GM12865 (cell line): ENCODE data around the gene AP4B1.

Experiments used
- DNase-seq: peaks from one replicate; pipeline ENCODE4 v3.0.0; 2010; ENCODE audit warnings: low read depth
- H3K4me3 ChIP-seq: 2 replicates; pipeline ENCODE4 v1.5.1; 2011; ENCODE audit warnings: mild to moderate bottlenecking, low read depth, low read length, control low read depth
- TF ChIP-seq, protein P1 (sequence below): IDR thresholded peaks from 2 replicates; pipeline ENCODE4 v1.5.1; 2011; ENCODE audit warnings: low read length, control low read depth, low read depth, inconsistent platforms; ENCODE audit not compliant: insufficient read depth; ENCODE audit errors: missing control alignments

The AP4B1 gene

DNA sequence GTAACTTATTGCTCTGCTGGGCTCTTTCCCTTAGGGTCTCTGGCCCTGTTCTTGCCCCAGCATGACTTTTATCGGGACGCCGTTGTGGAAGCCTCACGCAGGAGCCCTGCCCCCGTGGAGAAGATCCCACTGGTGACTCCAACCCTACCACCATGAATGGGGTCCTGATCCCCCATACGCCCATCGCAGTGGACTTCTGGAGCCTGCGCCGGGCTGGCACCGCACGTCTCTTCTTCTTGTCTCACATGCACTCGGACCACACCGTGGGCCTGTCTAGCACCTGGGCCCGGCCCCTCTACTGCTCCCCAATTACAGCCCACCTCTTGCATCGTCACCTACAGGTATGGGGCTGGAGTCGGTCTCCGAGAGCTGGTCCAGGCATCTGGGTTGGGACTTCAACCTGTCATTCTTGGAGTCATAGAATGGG lies 849 bp upstream of the AP4B1 start:
- TF ChIP-seq, protein P1, sequence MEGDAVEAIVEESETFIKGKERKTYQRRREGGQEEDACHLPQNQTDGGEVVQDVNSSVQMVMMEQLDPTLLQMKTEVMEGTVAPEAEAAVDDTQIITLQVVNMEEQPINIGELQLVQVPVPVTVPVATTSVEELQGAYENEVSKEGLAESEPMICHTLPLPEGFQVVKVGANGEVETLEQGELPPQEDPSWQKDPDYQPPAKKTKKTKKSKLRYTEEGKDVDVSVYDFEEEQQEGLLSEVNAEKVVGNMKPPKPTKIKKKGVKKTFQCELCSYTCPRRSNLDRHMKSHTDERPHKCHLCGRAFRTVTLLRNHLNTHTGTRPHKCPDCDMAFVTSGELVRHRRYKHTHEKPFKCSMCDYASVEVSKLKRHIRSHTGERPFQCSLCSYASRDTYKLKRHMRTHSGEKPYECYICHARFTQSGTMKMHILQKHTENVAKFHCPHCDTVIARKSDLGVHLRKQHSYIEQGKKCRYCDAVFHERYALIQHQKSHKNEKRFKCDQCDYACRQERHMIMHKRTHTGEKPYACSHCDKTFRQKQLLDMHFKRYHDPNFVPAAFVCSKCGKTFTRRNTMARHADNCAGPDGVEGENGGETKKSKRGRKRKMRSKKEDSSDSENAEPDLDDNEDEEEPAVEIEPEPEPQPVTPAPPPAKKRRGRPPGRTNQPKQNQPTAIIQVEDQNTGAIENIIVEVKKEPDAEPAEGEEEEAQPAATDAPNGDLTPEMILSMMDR = no peak
- H3K4me3 ChIP-seq = peak overlapping the region; percentile 72
- DNase-seq = peak; percentile 50

- H3K4me3 ChIP-seq = peak overlapping the region; percentile 96
- no peak for DNase-seq
- TF ChIP-seq, protein P1 = no peak
These were observed 316 bp downstream of the AP4B1 start for GRCh38 chr1:113904293-113904673.

DNA sequence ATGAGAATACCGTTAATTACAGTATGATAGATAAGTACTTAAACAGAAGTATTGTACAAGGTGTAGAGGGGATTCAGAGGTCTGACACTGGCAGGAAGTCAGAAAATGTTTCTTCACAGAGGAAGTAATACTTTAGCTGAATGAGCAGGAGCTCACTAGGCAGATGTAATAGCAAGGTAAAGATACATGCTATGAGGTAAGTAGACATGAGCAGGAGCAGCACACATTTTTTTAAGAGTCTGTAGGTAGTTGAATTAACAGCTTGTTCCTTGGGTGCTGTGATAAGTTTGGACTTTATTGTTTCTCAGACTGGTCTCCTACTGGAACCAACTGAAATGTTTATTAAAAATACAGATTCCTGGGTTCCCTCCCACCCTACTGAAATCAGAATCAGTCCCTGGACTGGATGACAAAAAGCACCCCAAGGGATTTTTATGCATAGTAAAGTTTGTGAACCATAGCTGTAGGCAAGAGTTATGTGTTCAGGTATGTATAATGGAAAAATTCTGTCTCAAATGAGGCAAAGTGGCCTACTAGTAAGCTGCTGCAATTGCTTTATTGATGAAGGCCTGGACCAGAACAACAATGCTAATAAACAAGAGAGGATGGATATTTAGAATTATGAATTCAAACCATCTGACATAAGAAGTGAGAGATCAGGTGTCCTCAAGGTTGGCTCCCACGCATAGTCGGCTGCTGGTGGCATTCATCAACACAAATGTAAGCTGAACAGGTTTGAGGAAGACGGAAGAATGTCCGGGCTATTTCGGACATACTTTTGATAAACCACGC lies 902 bp downstream of the AP4B1 start:
- TF ChIP-seq, protein P1 = no peak
- peak; percentile 44 for DNase-seq
- H3K4me3 ChIP-seq = peak overlapping the region; percentile 96

DNA sequence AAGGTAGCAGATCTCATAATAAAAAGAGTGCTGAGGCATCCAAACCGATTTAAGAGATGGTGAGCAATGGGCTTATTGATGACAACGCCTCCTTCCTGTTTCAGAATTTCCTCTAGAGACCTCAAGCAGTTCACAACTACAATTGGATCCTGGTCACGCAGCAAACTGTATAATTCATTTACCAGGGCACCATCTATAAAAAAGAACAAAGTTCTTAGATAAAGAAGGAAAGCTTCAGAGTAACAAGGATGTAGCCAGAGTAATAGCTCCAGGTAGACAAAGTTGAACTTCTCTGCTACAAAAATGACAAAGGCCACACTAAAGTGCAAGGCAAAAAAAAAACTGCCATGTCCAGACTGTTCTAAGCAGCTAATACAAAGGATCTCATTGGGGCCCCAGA lies 3.4 kb downstream of the AP4B1 start:
- TF ChIP-seq, protein P1 = no peak
- DNase-seq = no peak
- no peak overlapping the region for H3K4me3 ChIP-seq

GRCh38 chr1:113899111-113899510 lies 5.5 kb downstream of the AP4B1 start:
- H3K4me3 ChIP-seq = no peak overlapping the region
- TF ChIP-seq, protein P1 = no peak
- DNase-seq = no peak

DNA sequence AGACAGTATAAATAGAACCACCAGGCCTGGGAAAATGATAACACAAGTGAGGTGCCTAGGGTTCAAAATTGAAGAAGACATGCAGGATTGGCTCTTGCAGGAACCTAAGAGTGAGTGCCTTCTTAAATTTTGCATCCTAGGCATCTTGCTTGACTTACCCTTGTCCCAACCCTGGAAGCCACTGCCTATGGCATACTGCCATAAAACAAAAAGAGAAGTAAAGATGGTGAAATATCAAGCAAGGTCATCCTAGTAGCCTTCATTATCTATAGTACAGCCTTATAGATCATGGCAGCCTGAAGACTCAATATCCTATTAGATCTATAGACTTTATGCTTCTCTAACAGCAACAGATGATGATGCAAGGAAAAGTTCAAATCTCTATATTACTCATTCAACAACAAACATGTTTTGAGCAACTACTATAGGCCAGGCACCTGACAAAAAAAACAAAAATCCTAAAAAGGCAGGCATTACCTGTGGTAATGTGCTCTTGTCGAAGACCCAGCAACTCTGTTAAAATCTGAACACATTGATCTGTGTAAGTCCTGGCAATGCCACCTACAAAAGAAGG lies 6.3 kb downstream of the AP4B1 start:
- DNase-seq = no peak
- TF ChIP-seq, protein P1 = no peak
- H3K4me3 ChIP-seq = no peak overlapping the region

DNA sequence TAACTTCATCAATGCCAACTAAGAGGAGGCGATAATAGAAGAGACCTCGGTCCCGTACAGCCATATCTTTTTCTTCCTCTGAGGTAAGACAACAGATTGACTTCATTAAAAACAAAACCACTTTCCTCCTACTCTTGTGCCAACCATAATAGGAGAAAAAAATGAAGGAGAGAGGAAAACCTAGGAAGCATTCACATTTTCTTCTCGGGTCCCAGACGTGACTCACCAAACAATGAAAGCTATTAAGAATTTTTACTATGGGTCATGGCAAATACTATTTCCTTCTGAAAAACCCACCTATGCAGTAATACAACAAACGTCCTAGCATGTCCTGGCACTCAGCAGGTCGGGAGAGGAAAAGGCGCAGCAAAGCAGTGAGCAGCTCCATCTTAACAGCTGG lies 8.6 kb downstream of the AP4B1 start:
- no peak overlapping the region for H3K4me3 ChIP-seq
- TF ChIP-seq, protein P1 = no peak

More for the DNA sequence above, 8.6 kb downstream of the AP4B1 start:
- no peak for DNase-seq
